HG02759 (cell line): ENCODE results near the gene BRI3BP.
A peak's percentile ranks its signal among the peaks of the same experiment; 100 is the strongest.

ENCODE experiments used
- ATAC-seq: cut with Tn5 transposase; IDR thresholded peaks from one replicate; pipeline ENCODE4 v1.9.1; 2021; ENCODE audit warnings: mild to moderate bottlenecking, moderate library complexity; ENCODE audit not compliant: unreplicated experiment

BRI3BP gene

DNA sequence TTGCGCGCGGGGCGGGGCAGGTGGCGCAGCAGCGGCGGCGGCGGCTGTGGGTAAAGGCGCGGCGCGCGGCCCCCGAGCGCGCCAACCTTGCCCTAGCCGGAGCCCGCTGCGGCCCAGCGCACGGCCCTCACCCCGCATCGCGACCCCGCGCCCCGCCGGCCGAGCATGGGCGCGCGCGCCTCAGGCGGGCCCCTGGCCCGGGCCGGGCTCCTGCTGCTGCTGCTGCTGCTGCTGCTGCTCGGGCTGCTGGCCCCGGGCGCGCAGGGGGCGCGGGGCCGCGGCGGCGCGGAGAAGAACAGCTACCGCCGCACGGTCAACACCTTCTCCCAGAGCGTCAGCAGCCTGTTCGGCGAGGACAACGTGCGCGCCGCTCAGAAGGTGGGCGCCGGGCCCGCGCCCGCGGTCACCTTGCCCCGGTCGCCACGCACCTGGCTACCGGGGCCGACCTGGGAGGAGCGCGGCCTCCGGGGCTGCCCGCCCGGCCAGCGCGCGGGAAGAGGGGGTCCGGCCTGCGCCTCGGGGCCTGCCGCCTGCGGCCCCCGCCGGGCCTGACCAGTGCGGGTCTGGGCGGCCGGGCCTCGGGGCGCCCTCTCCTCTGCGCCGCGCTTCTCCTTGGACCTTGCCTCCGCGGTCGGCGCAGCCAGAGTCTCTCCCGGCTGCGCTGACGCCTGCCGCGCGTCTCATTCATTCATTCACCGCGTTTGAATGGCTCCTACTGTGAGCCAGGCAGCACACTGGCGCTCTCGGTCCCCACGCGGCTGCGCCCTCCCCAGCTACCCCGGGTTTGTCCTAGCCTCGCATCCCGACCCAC, at the start of gene BRI3BP:
Gene BRI3BP (plus strand): TSS at position 20 of the 811 bp plus-strand sequence. CDS start 146 bp downstream, at position 166.
- ATAC-seq: peak; percentile 66

- ATAC-seq: no peak
Observed at GRCh38 chr12:124946447-124946793, 47.0 kb upstream of the BRI3BP start.

DNA sequence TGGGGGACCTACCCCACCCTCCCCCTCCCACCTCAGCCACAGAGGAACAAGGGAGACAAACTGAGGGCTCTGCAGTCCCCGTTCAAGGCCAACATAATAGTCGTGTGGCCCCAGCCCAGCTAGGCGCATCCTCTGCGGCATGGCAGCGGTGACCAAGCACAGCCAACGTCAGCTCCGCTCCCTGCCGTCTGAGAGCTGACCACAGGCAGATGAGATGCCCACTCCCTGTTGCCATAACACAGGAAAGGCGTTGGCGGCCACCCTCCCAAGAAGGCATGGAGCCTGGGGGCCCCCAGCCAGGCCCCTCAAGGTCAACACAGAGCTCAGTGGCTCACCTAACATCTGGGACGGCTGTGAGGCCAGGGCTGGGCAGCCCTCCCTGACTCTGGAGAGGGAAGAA, 46.4 kb upstream of the BRI3BP start:
- ATAC-seq: no peak

DNA sequence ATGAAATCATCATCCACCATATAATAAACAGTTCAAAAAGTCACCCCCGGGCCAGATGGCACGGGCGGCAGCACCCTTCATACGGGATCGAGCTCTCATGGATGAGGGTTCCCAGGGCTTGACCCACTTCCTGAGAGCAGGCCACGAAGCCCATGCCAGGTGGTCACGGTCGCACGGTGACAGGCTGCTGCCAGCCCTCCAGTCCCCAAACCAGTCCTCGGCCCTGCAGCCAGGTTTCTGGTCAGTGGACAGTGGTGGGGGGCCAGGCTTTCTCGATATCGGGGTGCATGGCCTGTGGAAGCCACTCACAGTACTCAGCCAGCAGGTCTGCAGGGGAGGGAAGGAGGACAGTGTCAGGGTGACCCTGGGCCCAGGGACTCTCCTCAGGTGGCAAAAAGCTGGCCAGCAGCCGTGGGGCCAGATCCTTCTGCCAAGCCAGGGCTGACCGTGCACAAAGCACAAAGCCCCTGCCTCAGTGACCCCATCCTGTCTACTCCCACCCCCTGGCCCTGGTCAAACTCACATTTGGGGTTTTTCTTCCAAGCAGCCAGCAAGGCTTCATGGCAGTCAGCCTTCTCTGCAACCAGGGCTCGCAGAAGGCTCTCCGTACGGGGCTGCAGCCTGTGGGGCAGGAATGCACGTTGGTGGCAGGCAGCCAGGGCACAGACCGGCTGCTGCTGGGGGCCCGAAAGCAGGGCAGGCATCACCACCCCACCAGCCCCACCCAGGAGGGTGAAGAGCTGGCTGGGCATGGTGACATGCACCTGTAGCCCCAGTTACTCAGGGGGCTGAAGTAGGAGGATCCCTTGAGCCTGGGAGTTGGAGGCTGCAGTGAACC, 45.7 kb upstream of the BRI3BP start:
- ATAC-seq: no peak

DNA sequence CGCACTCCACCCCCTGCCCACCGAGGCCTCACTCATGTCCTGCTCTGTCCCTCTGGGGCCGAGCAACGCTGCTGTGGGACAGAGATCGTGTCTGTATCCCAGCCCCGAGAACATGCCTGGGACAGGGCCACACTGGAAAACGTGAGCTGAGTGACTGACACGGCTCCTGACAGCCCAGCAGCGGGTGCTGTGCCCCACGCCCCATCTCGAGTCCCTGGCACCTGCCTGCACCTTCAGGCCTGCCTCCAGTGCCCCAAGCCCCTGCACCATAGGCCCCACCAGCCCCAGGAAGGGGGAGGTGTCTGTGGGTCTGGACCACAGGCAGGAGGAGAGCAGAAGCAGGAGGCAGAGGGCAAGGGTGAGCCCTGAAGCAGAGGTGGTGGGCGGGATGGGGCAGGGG, 44.4 kb upstream of the BRI3BP start:
- no peak for ATAC-seq

DNA sequence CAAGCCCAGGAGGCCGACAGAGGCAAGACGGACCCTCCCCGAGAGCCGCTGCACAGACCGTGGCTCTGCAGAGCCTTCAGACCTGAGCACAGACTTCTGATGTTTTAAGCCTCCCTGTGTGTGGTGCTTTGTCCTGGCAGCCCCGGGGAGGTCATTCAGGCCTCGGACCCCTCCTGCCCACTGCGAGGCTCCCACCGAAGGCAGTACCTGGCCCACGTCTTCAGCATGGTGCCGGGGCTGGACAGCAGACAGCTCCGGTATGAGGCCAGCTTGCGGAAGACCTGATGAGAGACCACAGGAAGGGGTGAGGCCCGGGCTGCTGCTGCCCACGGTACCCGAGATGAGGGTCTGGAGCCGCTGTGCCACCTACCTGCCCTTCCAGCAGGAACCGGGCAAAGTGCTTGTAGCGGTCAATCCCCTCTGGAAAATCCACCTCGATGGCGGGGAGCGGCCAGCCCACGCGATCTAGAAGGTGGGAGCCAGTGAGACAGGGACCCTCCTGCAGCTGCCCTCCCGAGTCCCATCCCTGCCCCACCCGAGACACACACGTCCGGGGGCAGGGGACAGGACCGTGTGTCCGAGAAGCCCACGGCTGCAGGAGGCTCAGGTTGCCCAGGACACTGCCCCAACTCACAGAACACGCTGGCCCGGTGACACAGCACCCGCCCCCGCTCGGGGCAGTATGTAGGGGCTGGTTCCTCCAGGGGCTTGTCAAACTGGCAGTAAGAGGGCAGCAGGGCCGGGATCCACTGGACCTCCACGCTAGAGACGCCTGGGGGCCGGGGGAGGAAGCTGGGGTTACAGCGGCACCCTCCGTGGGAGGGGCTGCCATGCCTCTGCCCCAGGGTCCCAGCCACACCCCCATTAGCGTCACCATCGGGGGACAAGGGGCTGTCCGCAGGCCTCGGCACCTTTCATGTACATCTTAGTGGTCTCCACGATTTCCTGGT, 43.4 kb upstream of the BRI3BP start:
- ATAC-seq: no peak

- ATAC-seq: no peak
Observed at GRCh38 chr12:124952295-124952694, 41.1 kb upstream of the BRI3BP start.

DNA sequence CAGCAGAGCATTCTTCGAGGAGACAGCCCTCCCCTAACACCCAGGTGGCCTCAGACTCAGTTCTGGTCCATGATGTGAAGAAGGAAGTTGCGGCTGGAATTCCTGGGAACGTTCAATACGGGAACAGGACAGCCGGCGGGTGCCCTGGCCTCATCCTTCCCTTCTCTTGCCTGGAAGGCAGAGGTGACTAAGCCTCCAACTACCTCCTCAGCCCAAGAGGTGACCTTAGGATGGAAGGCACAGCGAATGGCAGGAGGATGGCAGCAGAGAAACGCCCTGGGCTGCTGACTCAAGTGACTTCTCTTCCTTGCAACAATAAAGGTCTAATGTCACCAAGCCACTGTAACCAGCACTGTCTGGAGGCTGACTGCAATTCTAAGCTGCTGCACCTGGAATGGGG, 40.6 kb upstream of the BRI3BP start:
- no peak for ATAC-seq

DNA sequence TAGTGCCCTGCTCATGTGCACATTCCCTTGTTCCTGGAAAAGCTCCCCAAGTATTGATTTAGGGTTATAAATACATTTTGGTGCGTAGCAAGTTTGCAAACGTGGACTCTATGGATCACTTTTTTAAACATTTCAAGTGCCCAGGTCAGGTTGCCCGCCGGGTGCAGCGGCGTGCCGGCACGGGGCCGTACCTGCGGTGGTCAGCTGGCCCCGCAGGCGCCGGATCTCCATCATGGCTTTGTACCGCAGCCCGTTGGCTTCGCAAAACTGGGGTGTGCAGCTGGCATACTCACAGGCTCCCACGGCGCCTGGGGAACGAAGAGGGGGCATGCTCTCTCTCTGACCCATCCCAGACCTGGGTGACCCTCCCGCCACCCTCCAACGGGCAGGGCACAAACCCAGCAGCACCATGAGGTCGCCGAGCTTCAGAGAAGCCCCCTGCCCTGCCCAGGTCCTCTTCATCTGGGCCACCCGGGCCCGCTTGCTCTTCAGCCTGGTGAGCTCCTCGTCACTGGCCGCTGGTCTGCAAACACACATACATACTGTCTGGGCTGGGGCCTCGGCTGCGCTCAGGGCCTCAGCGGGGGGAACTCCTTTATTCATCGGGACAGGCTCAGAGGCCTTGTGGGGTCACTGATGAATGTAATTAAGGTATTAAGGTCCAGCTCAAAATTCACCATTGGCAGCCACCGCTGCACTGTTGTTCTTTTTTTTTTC, 39.6 kb upstream of the BRI3BP start:
- ATAC-seq: no peak

DNA sequence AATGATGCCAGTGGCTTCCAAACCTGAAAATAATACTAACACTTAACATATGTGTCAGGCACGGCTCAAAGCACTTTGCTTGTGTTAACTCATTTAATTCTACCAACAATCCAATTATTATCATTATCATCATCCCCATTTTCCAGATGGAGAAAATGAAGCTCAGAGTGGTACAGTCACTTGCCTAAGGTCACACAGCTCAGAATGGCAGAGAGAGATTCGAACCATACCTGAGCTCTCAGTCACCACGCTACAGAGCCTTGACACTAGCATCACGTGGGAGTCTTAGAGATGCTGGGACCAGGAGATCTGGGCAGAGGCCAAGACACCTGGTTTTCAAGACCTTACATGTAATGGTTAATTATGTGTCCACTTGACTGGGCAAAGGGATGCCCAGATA, 38.7 kb upstream of the BRI3BP start:
- no peak for ATAC-seq

GRCh38 chr12:124956571-124956970, 36.9 kb upstream of the BRI3BP start:
- ATAC-seq: no peak

DNA sequence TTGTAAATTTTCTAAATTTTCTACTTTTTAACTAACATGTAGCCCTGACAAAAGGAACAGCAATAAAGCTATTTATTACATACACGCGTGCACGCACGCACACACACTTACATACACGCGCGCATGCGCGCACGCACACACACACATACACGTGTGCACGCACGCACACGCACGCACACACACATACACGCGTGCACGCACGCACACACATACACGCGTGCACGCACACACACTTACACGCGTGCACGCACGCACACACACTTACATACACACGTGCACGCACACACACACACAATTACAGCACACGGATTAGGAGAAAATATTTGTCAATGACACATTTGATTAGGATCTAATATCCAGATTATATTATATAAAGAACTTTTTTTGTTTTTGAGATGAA, 32.4 kb upstream of the BRI3BP start:
- no peak for ATAC-seq

DNA sequence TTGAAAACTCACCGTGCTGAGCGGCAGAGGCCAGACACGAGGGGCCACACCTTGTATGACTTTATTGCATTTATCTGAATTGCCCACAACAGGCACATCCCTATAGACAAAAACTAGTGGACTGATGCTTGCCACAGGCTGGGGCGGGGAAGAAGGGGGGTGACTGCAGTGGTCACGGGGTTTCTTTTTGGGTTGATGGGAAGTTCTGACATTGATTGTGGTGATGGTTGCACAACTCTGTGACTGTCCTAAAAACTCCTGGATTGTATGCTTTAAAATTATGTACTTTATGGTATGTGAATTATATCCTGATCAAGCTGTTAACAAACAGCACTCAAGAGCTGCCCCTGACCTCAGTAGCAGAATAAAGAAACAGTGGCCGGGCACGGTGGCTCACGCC, 30.2 kb upstream of the BRI3BP start:
- no peak for ATAC-seq

GRCh38 chr12:124964251-124964650, 29.2 kb upstream of the BRI3BP start:
- ATAC-seq: no peak

DNA sequence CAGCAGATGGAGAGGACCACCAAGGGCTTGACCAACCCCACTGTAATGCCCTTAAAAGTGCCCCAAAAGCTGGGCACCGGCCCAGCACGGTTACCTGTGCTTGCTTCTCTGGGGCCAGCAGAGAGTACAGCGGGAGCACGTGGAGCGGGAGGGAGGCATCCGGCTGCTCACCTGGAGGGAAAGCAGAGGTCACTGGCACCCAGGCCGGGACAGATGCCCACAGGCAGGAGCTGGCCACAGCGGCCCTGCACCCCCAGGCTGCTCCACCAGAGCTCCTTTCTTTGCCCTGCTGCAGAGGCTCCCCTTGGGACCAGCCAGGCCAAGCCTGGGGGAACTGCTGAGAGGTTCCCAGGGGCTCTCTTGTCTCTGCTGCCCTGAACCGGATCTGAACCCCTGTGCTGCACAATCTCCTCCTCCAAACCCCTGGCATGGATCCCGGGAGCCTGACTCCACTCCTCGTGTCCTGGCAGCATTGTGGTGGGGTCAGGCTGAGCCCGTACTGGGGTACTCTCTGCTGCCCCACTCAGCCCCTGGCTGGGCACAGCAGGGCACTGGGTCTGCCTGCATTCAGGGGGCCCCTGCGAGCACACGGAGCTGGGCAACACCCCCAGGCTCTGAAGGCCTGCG, 28.5 kb upstream of the BRI3BP start:
- no peak for ATAC-seq

DNA sequence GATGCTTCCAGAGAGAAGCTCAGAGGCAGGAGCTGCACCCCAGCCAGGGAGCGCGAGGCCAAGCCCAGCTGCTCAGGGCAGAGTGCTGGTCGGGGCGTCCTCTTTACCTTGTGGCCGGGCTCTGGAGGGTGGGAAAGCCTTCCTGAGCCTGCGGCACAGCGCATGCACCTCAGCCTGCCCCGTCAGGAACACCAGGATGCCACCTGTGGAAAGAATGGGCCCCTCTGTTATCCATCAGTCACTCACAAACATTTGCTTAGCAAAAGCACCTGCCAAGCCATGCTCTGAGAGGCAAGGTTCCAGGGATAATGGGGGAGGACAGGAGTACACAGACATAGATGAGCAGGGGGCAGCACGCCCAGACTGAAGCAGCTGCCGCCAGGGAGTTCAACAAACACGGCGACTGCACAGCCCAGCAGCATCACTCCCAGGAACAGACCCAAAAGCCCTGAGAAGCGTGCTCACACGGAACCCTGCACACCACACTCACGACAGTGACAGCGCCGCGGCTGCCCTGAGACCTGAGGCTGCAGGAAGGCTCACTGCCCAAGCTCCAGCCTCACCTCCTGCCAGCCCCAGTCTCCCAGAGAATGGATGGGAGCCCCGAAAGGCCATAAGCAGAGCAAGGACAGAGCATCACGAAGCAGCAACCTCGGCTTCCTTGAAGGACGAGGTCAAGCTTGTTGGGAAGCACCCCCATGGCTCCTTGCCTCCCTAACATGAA, 26.3 kb upstream of the BRI3BP start:
- no peak for ATAC-seq

DNA sequence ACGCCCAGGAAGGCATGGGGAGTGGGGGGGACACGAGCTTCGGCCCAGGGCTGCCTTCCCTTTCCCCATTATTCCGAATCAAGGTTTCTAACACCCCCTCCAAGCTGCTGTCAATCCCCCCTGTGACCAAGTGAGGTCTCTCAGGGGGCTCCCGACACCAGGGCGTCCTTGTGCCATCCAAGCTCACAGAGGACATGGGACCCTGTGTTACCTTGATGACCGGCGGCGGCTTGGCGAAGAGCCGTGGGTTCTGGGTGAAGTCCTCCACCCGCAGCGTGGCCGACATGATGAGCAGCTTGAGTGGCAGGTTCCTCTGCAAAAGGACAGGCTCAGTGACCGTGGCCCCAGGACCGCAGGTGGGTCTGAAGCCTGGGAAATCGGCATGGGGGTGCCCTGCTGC, 24.8 kb upstream of the BRI3BP start:
- no peak for ATAC-seq

DNA sequence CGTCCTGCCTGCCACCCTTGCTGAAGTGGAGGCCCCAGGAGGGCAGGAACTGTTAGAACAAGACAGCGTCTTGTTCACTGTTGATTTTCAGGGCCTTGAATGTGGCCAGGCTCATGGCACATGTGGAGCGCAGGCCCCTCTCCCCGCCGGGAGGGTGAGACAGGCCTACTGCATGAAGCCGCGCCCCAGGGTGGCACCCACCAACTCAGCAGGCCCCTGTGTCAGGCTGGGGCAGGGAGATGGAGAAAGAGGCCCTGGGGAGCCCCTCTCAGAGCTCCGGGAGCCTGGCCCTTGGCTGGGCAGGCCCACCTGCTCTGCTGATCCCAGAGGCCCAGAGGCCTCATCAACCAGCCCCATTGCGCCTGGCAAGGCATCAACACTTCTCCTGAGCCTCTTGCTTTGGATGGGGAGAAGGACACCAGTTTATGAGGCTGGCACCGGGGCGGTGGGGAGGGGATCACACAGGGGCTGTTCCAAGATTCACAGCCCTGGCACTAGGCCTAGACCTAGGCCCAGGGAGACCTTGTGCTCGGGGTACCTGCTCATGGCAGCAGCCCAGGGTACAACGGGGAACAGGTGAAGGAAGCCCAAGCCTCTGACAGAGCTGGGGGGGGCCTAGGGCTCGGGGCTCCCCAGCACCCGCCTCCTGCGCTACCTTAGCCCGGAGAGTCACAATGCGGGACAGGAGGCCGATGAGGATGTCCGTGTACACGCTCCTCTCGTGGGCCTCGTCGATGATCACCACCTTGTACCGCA, 22.6 kb upstream of the BRI3BP start:
- ATAC-seq: no peak

DNA sequence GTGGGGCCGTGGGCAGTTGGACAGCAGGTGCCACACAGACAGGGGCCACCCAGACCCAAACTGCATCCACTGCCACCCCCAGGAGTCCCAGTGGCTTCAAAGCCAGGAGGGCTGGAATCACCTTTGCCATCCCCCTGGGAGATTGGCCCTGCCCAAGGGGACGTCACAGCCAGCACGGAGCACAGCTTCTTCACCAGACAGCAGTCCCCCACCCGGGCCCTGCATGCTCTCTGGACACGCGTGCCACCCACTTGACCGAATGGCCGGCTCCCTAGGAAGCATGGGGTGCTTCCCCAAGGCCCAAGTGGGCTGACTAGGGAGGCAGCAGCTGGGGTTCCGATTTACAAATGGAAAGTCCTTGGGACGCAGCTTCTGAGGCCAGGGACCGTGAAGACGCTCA, 21.8 kb upstream of the BRI3BP start:
- no peak for ATAC-seq
